Activated CD8-positive, alpha-beta memory T cell treated with anti-CD3 and anti-CD28 coated beads for 1 hour (primary cell): ENCODE data around the gene OR13J1.

ENCODE experiments used
- DNase-seq, 2 donors: peaks; one replicate each; pipeline ENCODE4 v3.0.0-alpha.2; 2020; ENCODE audit warnings: low read depth in 1 of 2; ENCODE audit errors: extremely low read depth in 1 of 2

OR13J1 gene

GRCh38 chr9:35859990-35860339, 10.2 kb downstream of the OR13J1 start:
- DNase-seq = no peak

- no peak for DNase-seq
These were observed 10.8 kb downstream of the OR13J1 start for GRCh38 chr9:35859310-35859989.

DNA sequence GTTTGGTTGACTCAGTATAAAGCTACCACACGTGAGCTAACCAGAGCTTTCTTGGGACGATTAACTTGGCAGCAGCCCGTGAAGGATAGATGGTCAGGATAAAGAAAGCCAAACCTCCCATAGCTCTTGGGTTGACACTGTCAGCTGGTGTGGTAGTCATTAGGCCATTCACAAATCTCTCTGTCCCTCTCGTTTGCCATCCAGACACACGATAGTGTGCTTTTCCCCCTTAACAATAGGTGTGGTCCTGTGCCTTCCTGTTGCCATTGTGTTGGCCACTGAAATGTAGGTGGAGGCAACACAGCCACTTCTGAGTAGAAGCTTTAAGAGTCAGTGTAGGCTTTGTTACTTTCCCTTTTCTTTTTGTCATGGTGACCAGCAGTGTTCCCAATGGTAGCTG, 11.7 kb downstream of the OR13J1 start:
- no peak for DNase-seq

GRCh38 chr9:35856882-35857281, 13.3 kb downstream of the OR13J1 start:
- DNase-seq = no peak

GRCh38 chr9:35856206-35856605, 14.0 kb downstream of the OR13J1 start:
- no peak for DNase-seq

GRCh38 chr9:35854091-35854762, 16.0 kb downstream of the OR13J1 start:
- no peak for DNase-seq

- no peak for DNase-seq
These were observed 17.0 kb downstream of the OR13J1 start for GRCh38 chr9:35852876-35853865.

DNA sequence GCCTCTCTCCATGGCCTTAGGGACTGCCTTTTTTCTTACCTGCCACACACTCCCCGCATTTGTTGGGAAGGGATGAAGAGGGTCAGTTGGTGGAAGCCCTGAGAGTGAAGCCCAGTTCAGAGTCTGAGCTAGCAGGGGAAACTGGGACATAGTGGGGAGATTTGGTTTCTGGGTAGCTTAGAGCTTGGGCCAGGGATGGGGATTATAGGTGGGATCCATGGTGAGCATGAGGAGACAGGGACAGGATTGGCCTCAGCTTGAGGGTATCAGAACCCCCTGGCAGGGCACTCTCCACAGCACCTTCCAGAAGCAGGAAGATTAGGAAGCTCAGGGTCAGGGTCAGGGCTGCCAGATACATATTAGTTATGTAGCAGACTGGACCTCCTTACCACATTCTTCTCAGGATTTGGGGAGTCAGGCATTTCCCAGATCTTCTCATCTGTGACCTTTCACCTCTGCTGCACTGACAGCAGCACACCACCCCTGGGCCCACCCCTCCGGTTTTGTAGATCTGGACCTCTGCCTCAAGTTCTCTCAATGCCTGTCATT, 17.9 kb downstream of the OR13J1 start:
- DNase-seq = no peak

DNA sequence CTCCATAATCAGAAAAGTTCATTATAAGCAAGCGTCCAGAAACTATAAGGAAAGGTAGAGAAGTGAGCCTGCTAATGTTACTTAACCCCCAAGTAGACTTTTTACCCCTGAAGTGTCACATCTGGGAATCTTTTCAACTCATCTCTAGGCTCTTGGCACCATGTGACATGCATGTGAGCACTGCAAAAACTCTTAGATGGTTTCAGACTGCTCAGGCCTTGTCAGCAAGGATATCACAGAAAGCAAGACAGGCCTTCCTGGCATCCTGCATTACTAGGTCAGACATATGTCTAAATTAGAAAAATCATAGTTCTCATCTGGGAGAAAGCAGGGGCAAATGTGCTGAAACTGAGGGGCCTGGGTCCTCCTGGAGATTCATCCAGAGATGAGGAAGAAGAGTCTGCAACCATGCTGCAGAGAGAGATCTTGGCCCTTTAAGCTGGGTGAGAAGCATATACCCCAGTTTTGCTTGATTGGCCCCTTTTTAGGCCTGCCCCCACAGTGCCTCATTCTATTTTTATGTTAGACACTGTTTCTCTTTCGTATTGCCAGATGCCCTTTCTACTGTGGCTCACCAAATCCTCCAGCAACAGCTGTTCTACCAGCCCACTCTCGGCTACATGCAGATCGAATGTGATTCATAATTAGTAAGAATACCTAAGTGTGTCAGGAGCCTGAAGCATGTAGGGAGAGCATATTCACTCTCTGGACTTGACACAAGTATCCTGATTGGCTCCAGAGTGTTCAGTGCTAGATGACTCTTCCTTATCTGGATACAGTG, 22.2 kb downstream of the OR13J1 start:
- no peak for DNase-seq

- no peak for DNase-seq
These were observed 24.1 kb downstream of the OR13J1 start for GRCh38 chr9:35845824-35846771.

DNA sequence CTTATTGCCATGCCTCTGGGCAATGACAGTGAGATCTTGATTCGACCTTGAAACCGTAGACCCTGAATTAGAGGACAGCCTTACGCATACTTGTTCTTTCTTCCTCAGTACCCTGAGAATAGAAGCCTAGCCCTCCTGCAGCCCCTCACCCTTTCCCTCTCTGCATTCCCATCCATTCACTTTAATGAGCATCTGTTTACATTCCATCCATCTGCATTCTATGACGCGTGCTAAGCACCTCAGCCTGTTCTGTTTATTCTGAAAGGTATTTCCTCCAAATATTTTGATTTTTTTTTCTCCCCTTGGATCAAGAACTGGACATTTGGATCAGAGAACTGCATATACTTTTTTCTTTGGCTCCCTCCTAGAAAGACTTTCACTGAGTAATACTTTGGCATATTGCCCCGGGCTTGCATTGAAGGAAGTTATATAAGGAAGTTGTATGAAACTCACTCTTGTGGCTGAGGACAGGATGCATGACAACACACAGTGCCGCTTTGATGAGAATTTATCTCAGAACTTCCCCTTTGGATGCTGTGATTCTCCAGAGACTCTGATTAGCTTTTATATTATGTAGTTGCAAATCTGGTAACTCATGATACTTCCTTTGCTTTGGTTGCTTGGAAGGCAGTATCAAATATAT, 25.5 kb downstream of the OR13J1 start:
- no peak for DNase-seq

- no peak for DNase-seq
These were observed 27.4 kb downstream of the OR13J1 start for GRCh38 chr9:35842795-35843194.

GRCh38 chr9:35842020-35842745, 28.0 kb downstream of the OR13J1 start:
- DNase-seq = no peak

DNA sequence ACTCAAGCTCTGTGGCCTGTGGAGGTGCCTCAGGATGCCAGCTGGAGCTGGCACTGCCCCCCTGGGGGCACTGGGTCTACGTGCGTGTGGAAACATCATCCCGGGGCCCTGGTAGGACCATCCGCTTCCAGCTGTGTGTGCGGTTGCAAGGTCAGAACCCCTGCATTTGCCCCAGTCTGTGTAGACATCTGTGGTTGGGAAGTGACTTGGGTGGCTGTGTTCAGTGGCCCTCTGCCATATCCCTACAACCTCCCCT, 28.6 kb downstream of the OR13J1 start:
- DNase-seq = no peak

DNA sequence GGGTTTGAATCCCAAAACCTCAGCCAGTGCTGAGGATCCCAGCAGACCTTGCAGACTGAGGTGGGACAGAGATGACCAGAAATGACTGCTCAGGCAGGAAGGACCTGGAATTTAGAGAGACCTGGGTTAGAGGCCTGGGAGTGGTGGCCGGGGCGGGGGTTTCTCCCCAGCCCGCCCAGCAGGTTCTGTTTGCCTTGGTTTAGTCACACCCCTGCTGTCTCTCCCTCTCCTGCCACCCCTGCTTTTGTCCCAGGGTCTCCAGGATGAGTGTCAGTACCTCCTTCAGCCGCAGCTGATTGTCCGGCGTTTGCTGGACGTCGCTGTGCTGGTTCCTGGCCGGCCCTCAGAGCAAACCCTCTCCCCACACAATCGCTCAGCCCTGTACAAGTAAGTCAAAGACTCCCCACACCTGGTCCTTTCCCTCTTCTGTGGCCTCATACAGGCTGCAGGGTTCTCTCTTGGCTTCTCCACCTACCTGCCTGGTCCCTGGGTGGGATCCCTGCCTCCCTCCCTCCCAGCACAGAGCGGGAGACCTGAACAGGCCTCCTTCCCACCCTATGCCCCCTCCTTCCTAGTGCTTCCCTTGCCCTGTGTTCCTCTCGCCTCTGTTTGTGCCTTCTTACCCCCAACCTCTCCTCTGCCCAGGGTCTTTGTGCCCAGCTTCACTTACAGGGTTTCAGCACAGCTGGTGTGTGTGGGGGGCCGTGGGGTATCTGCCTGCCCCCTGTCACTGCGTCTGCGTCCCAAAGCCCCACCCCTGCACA, 29.1 kb downstream of the OR13J1 start:
- DNase-seq = no peak

DNA sequence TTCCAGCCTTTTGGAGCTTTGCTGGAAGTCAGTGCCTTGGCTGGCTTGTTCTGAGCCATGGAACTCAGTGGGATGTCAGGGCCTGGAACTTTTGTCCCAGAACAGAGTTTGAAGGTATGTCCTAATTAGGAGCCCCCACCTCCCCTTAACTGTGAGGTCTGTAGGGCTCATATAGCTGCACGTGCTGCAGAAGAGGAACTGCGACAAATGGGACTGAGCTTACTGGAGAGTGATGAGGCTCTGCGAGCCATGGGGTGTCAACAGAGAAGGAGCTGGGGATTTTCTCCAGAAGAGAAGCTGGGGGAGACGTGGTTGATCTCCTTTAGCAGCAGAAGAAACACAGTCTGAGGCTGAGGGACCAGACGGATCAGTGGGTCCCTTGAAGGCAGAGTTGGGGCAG, 30.3 kb downstream of the OR13J1 start:
- DNase-seq = no peak

- DNase-seq = no peak
These were observed 33.6 kb downstream of the OR13J1 start for GRCh38 chr9:35836595-35836994.

- DNase-seq = no peak
These were observed 34.4 kb downstream of the OR13J1 start for GRCh38 chr9:35835766-35836165.
